OCI-LY1 (cell line): ENCODE results near the gene ANKRD60.

ENCODE experiments used
- H2AFZ ChIP-seq: fragments of 200-600 bp; sonication (generic), shearing (Covaris generic); 2 replicates; pipeline ENCODE4 v1.6.0; 2014; ENCODE audit warnings: antibody characterized with exemption, mild to moderate bottlenecking, low read length
- H3F3A ChIP-seq: fragments of 200-600 bp; sonication (generic), shearing (Covaris generic); 2 replicates; pipeline ENCODE4 v1.6.0; 2014; ENCODE audit warnings: mild to moderate bottlenecking, antibody characterized with exemption, low read length, moderate library complexity; ENCODE audit not compliant: insufficient read depth
- H3K27ac ChIP-seq: fragments of 200-600 bp; sonication (generic); 2 replicates; pipeline ENCODE4 v1.5.1; 2014; ENCODE audit warnings: low read length, mixed run types, mild to moderate bottlenecking, low read depth; ENCODE audit not compliant: poor library complexity, severe bottlenecking
- H3K27me3 ChIP-seq: fragments of 200-600 bp; sonication (generic); 2 replicates; pipeline ENCODE4 v1.6.0; 2014; ENCODE audit warnings: antibody characterized with exemption, mild to moderate bottlenecking, low read length, moderate library complexity; ENCODE audit not compliant: insufficient read depth
- H3K36me3 ChIP-seq: fragments of 200-600 bp; sonication (generic); 2 replicates; pipeline ENCODE4 v1.6.1; 2014; ENCODE audit warnings: mild to moderate bottlenecking, antibody characterized with exemption, low read length, moderate library complexity, mixed read lengths; ENCODE audit not compliant: insufficient read depth
- H3K4me1 ChIP-seq: fragments of 200-600 bp; sonication (generic); 2 replicates; pipeline ENCODE4 v1.5.1; 2014; ENCODE audit warnings: mild to moderate bottlenecking, low read length, moderate library complexity; ENCODE audit not compliant: insufficient read depth, severe bottlenecking
- H3K4me2 ChIP-seq: fragments of 200-600 bp; sonication (generic), shearing (Covaris generic); 2 replicates; pipeline ENCODE4 v1.6.1; 2014; ENCODE audit warnings: low read length
- H3K4me3 ChIP-seq: fragments of 200-600 bp; sonication (generic); 2 replicates; pipeline ENCODE4 v1.5.1; 2014; ENCODE audit warnings: low read length, low read depth, mild to moderate bottlenecking, mixed read lengths; ENCODE audit not compliant: poor library complexity, severe bottlenecking
- H3K79me2 ChIP-seq: fragments of 200-600 bp; shearing (Covaris generic); 2 replicates; pipeline ENCODE4 v1.6.1; 2016; ENCODE audit warnings: mixed run types, low read length, mixed read lengths; ENCODE audit not compliant: insufficient read depth
- H3K9ac ChIP-seq: fragments of 200-600 bp; sonication (generic), shearing (Covaris generic); 2 replicates; pipeline ENCODE4 v1.6.1; 2014; ENCODE audit warnings: mild to moderate bottlenecking, low read length, mixed read lengths
- H3K9me2 ChIP-seq: fragments of 200-600 bp; sonication (generic), shearing (Covaris generic); 2 replicates; pipeline ENCODE4 v1.6.1; 2014; ENCODE audit warnings: low read depth, mild to moderate bottlenecking, low read length, mixed read lengths
- H3K9me3 ChIP-seq: fragments of 200-600 bp; shearing (Covaris generic); 2 replicates; pipeline ENCODE4 v1.6.1; 2014; ENCODE audit warnings: low read length, mixed read lengths
- H4K20me1 ChIP-seq: fragments of 200-600 bp; sonication (generic), shearing (Covaris generic); 2 replicates; pipeline ENCODE4 v1.6.0; 2016; ENCODE audit warnings: mild to moderate bottlenecking, low read length; ENCODE audit not compliant: insufficient read depth
- CTCF ChIP-seq: fragments of 200-600 bp; sonication (generic), shearing (Covaris generic); IDR thresholded peaks from 2 replicates; pipeline ENCODE4 v1.5.1; 2017; ENCODE audit warnings: mild to moderate bottlenecking, antibody characterized with exemption, low read length, moderate library complexity, mixed read lengths
- EZH2 ChIP-seq: fragments of 200-600 bp; sonication (generic), shearing (Covaris generic); IDR thresholded peaks from 2 replicates; pipeline ENCODE4 v1.8.0; 2017; ENCODE audit warnings: borderline replicate concordance, mixed run types, mild to moderate bottlenecking, antibody characterized with exemption, low read length, moderate library complexity, mixed read lengths

The ANKRD60 gene

GRCh38 chr20:58168843-58169242, 59.6 kb downstream of the ANKRD60 start:
- H3K4me2 ChIP-seq, result no peak overlapping the region

DNA sequence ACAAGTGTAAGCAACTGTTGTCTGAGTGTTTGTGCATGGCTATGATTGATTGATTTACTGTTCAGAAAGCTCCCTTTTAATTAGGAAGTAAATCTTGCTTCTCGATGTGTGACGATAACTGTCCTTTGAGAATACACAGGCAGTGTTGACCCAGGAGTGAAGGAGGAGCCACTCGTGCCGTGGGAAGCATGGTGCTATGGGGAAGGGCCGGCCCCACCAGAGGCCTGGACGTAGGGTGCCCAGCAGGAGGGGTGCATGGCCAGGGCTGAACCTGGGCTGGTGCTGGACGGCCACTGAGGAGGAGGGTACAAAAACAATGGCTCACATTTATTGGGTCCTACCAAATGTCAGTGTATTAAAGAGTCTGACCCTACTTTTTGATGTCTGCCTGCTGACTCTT, 60.7 kb downstream of the ANKRD60 start:
- no peaks in the 10 kb centered on the region for H3K79me2 ChIP-seq
- no peaks in the 10 kb centered on the region for H3K36me3 ChIP-seq
- no peaks in the 10 kb centered on the region for H3K9me2 ChIP-seq
- TF ChIP-seq CTCF, result no peak
- H3K4me2 ChIP-seq, result no peak overlapping the region
- H3K27ac ChIP-seq, result no peak overlapping the region
- H3K4me3 ChIP-seq, result no peak overlapping the region
- no peaks in the 10 kb centered on the region for H3K4me1 ChIP-seq
- H2AFZ ChIP-seq, result no peak overlapping the region
- no peaks in the 10 kb centered on the region for H3F3A ChIP-seq
- 0 out of 2 replicates have a peak, but pooled peaks cover 3% of the 10 kb centered on the region for H3K27me3 ChIP-seq
- no peak overlapping the region for H3K9ac ChIP-seq
- H3K9me3 ChIP-seq, result no peaks in the 10 kb centered on the region
- H4K20me1 ChIP-seq, result no peaks in the 10 kb centered on the region

More at GRCh38 chr20:58168843-58169242, 59.6 kb downstream of the ANKRD60 start:
- Histone ChIP-seq H3K79me2 (no peaks in the 10 kb centered on the region), H2AFZ (no peak overlapping the region), H4K20me1 (no peaks in the 10 kb centered on the region), H3K4me1 (no peaks in the 10 kb centered on the region), H3K27me3 (0 out of 2 replicates have a peak, but pooled peaks cover 3% of the 10 kb centered on the region), H3K9me2 (no peaks in the 10 kb centered on the region), H3K9ac (no peak overlapping the region), H3K4me3 (no peak overlapping the region), H3F3A (no peaks in the 10 kb centered on the region), H3K9me3 (no peaks in the 10 kb centered on the region), H3K27ac (no peak overlapping the region), H3K36me3 (no peaks in the 10 kb centered on the region)
- TF ChIP-seq EZH2 (no peak), CTCF (no peak)
